NT2/D1 (cell line): ENCODE measurements around the gene U2AF2.

Experiments
- DNase-seq: peaks from one replicate; pipeline ENCODE4 v3.0.0-alpha.2; 2011; ENCODE audit warnings: low read depth, low spot score
- H3K27me3 ChIP-seq: 2 replicates; pipeline ENCODE4 v1.6.0; 2011; ENCODE audit warnings: mild to moderate bottlenecking; ENCODE audit not compliant: insufficient read length, insufficient read depth
- H3K36me3 ChIP-seq: 2 replicates; pipeline ENCODE4 v1.6.1; 2011; ENCODE audit warnings: mild to moderate bottlenecking, low read length, mixed read lengths; ENCODE audit not compliant: insufficient read depth, insufficient read length
- H3K4me1 ChIP-seq: 2 replicates; pipeline ENCODE4 v1.5.1; 2011; ENCODE audit not compliant: insufficient read depth, insufficient read length
- H3K4me3 ChIP-seq: 2 replicates; pipeline ENCODE4 v1.5.1; 2011; ENCODE audit warnings: low read depth; ENCODE audit not compliant: insufficient read length
- H3K9ac ChIP-seq: 2 replicates; pipeline ENCODE4 v1.6.0; 2011; ENCODE audit warnings: low read depth; ENCODE audit not compliant: insufficient read length
- H3K9me3 ChIP-seq: 2 replicates; pipeline ENCODE4 v1.5.1; 2011; ENCODE audit warnings: mild to moderate bottlenecking, low read length; ENCODE audit not compliant: insufficient read depth
- SUZ12 ChIP-seq: IDR thresholded peaks from 2 replicates; pipeline ENCODE4 v1.6.1; 2011; ENCODE audit not compliant: insufficient read length, insufficient read depth; ENCODE audit errors: extremely low read depth
- YY1 ChIP-seq: IDR thresholded peaks from 2 replicates; pipeline ENCODE4 v1.6.1; 2011; ENCODE audit not compliant: insufficient read length, insufficient read depth
- ZNF274 ChIP-seq: IDR thresholded peaks from 2 replicates; pipeline ENCODE4 v1.6.1; 2011; ENCODE audit warnings: mild to moderate bottlenecking, low read depth, low read length

U2AF2 gene

DNA sequence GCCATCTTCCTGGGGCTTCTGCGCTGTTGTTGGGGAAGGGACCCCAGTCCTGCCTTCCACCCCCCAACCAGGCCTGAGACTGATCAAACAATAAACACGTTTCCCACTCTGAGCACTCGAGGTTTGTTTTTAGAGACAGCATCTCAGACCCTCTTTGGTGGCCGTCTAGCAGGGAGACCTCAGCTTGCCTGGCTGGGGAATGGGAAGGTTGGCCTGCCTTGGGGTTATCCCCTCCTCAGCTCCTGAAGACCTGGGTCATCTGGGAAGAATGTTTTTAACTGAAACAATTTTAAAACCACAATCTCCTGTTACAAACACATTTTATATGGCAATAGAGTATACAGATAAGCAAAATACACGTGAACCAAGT lies 9.3 kb upstream of the U2AF2 start:
- peaks cover 8% of the 10 kb centered on the region for H3K4me1 ChIP-seq
- H3K4me3 ChIP-seq: no peak overlapping the region
- H3K27me3 ChIP-seq: no peaks in the 10 kb centered on the region
- H3K9me3 ChIP-seq: no peaks in the 10 kb centered on the region
- H3K9ac ChIP-seq: peak overlapping the region; percentile 94
- peaks cover 26% of the 10 kb centered on the region for H3K36me3 ChIP-seq
- DNase-seq: no peak
- TF ChIP-seq YY1 (no peak), ZNF274 (no peak), SUZ12 (no peak)

DNA sequence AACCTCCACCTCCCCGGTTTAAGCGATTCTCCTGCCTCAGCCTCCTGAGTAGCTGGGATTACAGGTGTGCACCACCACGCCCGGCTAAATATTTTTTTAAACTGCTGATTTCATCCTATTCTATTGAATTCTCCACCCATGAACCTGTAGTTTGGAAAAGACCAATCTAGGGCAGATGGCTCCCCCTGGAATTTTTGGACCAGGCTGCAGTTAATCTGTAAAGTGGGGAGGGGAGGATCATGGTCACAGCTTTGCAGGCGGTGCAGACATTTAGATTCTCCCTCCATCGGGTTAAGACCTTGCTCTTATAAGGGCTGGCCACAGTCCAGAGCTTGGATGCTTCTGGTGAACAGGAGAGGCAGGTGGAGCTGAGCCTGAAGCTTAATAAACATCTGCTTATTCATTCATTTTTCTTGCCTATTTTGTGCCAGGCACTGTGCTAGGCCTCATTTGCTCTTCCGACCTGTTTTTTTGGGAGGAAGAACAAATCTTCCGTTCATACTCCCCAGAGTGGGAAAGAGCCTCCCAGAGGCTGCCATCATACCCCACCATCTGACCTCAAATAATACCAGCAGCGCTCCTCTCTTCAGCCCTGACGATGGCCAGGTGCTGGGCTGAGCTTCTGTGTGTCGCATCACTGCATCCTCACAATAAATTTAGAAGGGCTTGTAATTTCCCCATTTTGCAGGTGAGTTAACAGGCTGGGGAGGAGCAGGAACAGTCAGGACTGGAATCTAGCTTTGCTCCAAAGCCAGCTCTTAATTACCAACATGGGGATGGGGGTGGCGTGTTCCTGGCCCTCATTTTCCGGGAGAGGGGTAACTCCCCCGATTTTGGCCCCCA lies 7.7 kb upstream of the U2AF2 start:
- Histone ChIP-seq H3K9ac (peak overlapping the region; percentile 95), H3K9me3 (no peaks in the 10 kb centered on the region), H3K4me1 (peaks cover 8% of the 10 kb centered on the region), H3K36me3 (peaks cover 29% of the 10 kb centered on the region), H3K4me3 (peak overlapping the region; percentile 71), H3K27me3 (no peaks in the 10 kb centered on the region)
- DNase-seq: no peak
- no peak for TF ChIP-seq YY1
- no peak for TF ChIP-seq ZNF274
- no peak for TF ChIP-seq SUZ12

DNA sequence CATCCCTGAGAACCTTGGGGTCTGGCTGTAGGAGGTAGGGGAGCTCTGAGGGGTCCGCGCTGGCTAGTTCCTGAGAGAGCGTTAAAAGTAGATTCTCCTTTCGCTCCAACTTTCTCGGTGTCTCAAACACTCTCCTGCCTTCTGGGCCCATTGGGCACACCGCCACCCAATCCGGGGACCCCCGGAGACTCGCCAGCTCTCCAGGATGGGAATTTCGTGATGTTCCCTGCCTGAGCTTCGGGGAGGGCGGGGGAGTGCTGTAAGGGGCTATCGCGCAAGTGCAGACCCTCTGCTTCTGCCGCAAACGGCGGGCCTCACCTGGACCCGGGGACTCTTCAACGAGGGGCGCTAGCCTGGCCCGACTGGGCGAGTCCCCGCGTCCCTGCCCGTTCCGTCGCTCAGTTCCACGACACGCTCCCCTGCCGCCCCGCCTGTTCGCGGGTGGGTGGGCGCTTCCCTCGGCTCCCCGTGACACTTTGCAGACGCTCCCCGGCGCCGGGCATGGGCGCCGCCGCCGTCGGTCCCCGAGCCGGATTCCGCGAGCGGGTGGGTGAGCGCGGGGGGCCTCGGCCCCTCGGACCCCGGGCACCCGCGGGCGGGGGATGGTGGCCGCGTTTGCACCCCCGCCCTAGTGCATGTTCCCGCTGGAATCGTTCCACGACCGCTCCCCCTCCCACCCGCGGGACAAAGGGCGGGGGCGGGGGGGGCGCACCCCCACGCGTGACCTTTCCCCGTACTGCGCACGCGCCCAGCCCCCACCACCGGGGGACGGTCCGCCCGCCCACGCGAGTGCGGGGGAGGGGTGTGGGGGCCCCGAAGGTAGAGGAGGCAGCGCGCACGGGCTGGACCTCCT lies 6.9 kb upstream of the U2AF2 start, which contains the start of gene CCDC106:
TSS of gene CCDC106 (plus strand) at position 481 of the 853 bp plus-strand sequence. CDS start 835 bp downstream, outside the sequence.
- Histone ChIP-seq H3K4me3 (peak within 1 kb of the TSS; percentile 71), H3K36me3 (peaks cover 32% of the 10 kb centered on the region), H3K27me3 (no peaks in the 10 kb centered on the region), H3K9me3 (no peaks in the 10 kb centered on the region), H3K4me1 (peaks cover 8% of the 10 kb centered on the region), H3K9ac (peak within 1 kb of the TSS; percentile 95)
- peak; percentile 39 for DNase-seq
- TF ChIP-seq SUZ12 (no peak), YY1 (no peak), ZNF274 (no peak)

DNA sequence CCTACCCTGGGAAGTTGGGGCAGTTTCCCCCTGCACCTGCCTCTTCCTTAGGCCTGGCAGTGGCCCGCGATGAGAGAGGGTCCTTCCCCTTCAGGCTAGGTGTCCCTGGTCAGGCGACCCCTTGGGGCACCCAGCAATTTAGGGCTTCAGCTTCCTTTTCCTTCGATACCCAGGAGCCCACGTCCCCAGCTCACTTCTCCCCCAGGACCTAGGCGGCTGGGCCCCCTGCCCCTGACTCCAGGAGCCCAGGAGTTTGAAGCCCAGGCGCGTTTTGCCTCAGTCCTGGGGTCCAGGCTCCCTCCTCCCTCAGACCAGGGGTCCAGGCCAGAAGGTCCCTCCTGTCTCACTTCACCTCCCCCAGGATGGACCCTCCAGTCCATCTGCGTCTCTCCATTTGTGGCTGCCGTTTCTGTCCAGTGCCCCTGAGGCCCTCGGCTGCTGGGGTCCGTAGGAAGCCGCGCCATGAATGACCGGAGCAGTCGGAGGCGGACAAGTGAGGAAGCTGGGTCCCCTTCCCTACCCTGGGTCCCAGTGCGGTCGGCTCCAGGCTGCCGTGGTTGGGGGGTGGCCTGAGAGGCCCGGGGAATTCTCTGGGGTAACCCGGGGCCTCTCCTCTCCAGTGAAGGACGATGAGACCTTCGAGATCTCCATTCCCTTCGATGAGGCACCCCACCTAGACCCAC lies 6.1 kb upstream of the U2AF2 start:
- peak overlapping the region; percentile 71 for H3K4me3 ChIP-seq
- H3K9me3 ChIP-seq: no peaks in the 10 kb centered on the region
- H3K27me3 ChIP-seq: no peaks in the 10 kb centered on the region
- peaks cover 6% of the 10 kb centered on the region for H3K4me1 ChIP-seq
- no peak for DNase-seq
- TF ChIP-seq YY1: no peak
- TF ChIP-seq ZNF274: no peak
- TF ChIP-seq SUZ12: no peak
- peak overlapping the region; percentile 95 for H3K9ac ChIP-seq
- H3K36me3 ChIP-seq: peaks cover 32% of the 10 kb centered on the region

DNA sequence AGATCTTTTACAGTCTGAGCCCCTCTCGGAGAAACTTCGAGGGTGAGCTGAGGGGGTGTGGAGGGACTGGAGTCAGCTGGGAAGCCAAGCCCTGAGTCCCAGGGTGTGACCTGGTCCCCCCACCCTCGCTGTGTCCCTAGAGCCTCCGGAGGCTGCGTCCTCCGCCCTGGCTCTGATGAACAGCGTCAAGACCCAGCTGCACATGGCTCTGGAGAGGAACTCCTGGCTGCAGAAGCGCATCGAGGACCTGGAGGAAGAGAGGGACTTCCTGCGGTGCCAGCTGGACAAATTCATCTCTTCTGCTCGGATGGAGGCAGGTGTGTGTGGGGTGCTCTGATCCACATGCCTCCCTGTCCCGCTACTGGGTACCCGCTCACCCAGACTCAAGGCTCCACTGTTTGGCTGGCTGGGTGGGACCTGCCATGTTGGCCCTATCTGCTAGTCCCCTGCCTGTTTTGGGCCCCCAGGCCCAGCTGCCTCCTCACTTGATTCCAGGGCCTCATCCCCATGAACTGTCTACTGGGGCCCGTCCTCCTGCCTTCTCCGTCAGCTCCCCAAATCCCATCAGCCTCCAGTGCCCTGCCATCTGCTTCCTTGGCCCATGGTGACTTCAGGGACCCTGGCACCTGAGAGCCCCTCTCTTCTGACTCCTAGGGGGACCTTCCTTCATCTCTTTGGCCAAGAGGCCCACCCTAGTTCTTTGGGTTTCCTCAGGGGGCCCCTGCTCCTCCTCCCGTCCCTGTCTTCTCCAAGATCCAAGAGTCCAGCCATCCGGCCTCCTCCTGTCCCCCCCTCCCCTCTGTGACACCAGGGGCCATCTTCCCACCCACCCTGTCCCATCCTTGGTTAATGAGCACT lies 5.3 kb upstream of the U2AF2 start:
- H3K9ac ChIP-seq: peak overlapping the region; percentile 42
- H3K4me1 ChIP-seq: peaks cover 6% of the 10 kb centered on the region
- H3K9me3 ChIP-seq: no peaks in the 10 kb centered on the region
- no peaks in the 10 kb centered on the region for H3K27me3 ChIP-seq
- no peak for DNase-seq
- TF ChIP-seq SUZ12 (no peak), YY1 (no peak), ZNF274 (no peak)
- peaks cover 28% of the 10 kb centered on the region for H3K36me3 ChIP-seq
- no peak overlapping the region for H3K4me3 ChIP-seq

DNA sequence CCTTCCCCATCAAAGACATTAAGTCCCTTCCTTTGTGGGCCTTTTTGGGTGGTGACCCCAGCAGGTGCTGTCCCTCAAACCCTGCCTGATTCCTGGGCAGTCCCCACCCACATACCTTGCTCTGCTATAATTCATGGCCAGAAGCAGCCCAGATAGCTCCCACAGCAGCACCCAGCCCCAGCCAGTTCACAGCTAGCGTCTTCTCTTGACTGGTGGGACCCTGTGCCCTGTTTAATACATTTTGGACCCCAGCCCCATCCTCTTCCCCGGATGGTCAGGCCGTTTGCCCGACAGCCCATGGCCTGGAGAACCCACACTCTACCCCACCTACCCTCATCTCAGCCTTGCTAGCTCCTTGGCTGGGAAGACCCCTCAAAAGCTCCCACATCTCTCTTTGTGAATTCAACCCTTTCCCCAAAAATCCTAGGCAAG lies 4.7 kb upstream of the U2AF2 start:
- Histone ChIP-seq H3K9ac (no peak overlapping the region), H3K36me3 (peaks cover 22% of the 10 kb centered on the region), H3K9me3 (no peaks in the 10 kb centered on the region), H3K4me3 (no peak overlapping the region), H3K4me1 (no peaks in the 10 kb centered on the region), H3K27me3 (no peaks in the 10 kb centered on the region)
- TF ChIP-seq ZNF274 (no peak), SUZ12 (no peak), YY1 (no peak)
- DNase-seq: no peak
